HCT116 (cell line): ENCODE results near the gene NKAP. TPM values are rescaled to one million over a fixed set of nuclear protein-coding genes. Genes with fewer than 3 reads are reported as not detected.

ENCODE experiments used
- ATAC-seq: fragments of 200-7000 bp; cut with Tn5 transposase; 2 replicates; pipeline ENCODE4 v1.9.1; 2020; ENCODE audit warnings: mild to moderate bottlenecking, moderate library complexity
- BruUV-seq: library from RNA; stranded (reverse); fragments of 400-500 nt; replicated peaks from 2 replicates; lab custom pipeline; 2021; lab: Mats Ljungman, UMichigan
- CTCF ChIA-PET: fragments of 300-600 bp; sonication (Branson Sonifier 250); formaldehyde crosslinking; loops from one replicate; lab custom pipeline; 2021; ENCODE audit warnings: antibody characterized with exemption; lab: Charles Lee
- POLR2A ChIA-PET: fragments of 300-600, 350-600 bp; sonication (Branson Sonifier 250); formaldehyde crosslinking; loops from one replicate; lab custom pipeline; 2021; ENCODE audit warnings: antibody characterized with exemption; lab: Charles Lee
- RAD21 ChIA-PET, 2 experiments: fragments of 300-600 bp; sonication (Branson Sonifier 250); formaldehyde crosslinking; loops; one replicate each; lab custom pipeline; 2023; ENCODE audit warnings: low total read pairs in 2 of 2; ENCODE audit not compliant: uncharacterized antibody in 2 of 2, unreplicated experiment in 2 of 2, low non-redundant PET in 1 of 2; lab: Charles Lee
- DNase-seq: peaks from one replicate; pipeline ENCODE4 v3.0.0-alpha.2; 2010; ENCODE audit warnings: low read depth, low spot score
- H2AFZ ChIP-seq: fragments of 200-600 bp; shearing (Covaris generic), sonication (generic); 2 replicates; pipeline ENCODE4 v1.6.1; 2017; ENCODE audit warnings: low read depth, mixed run types, mixed read lengths, antibody characterized with exemption, low read length; ENCODE audit not compliant: poor library complexity, severe bottlenecking
- H3K27ac ChIP-seq: 2 replicates; pipeline ENCODE4 v1.5.1; 2012; ENCODE audit warnings: low read depth, low read length
- H3K27me3 ChIP-seq: fragments of 200-600 bp; sonication (generic); 2 replicates; pipeline ENCODE4 v1.6.1; 2016; ENCODE audit warnings: mixed run types, low read length, mixed read lengths; ENCODE audit not compliant: insufficient read depth
- H3K36me3 ChIP-seq, 2 experiments: fragments of 200-500 bp in 1 of 2; fragments of 200-600 bp in 1 of 2; sonication (Bioruptor generic) in 1 of 2; sonication (generic) in 1 of 2; 2 replicates each; pipeline versions ENCODE4 v1.5.1 to v1.6.1; 2014 to 2016; ENCODE audit warnings: low read length in 2 of 2, inconsistent platforms in 1 of 2, mixed read lengths in 1 of 2, mixed run types in 1 of 2; ENCODE audit not compliant: insufficient read depth in 2 of 2, control insufficient read depth in 1 of 2
- H3K4me1 ChIP-seq, 2 experiments: fragments of 200-600 bp in 1 of 2; sonication (generic) in 1 of 2; 2 replicates each; pipeline versions ENCODE4 v1.5.1 to v1.6.1; 2012 to 2017; ENCODE audit warnings: low read length in 2 of 2, inconsistent platforms in 1 of 2, mild to moderate bottlenecking in 1 of 2, mixed read lengths in 1 of 2, mixed run types in 1 of 2, moderate library complexity in 1 of 2; ENCODE audit not compliant: insufficient read depth in 2 of 2, control insufficient read depth in 1 of 2
- H3K4me2 ChIP-seq: fragments of 200-600 bp; sonication (generic); 2 replicates; pipeline ENCODE4 v1.6.1; 2017; ENCODE audit warnings: mixed run types, low read length, mixed read lengths
- H3K4me3 ChIP-seq, 2 experiments: fragments of 200-600 bp in 1 of 2; sonication (generic) in 1 of 2; replicated peaks in 1 of 2; 2 replicates each; pipeline ENCODE4 v1.5.1; 2011 to 2016; ENCODE audit warnings: low read length in 2 of 2, control low read depth in 1 of 2, low read depth in 1 of 2, mild to moderate bottlenecking in 1 of 2, mixed read lengths in 1 of 2, mixed run types in 1 of 2
- H3K79me2 ChIP-seq: fragments of 200-600 bp; sonication (generic); 2 replicates; pipeline ENCODE4 v1.6.1; 2017; ENCODE audit warnings: mild to moderate bottlenecking, mixed run types, low read length, moderate library complexity, mixed read lengths; ENCODE audit not compliant: insufficient read depth
- H3K9ac ChIP-seq: fragments of 200-600 bp; sonication (generic); 2 replicates; pipeline ENCODE4 v1.6.1; 2016; ENCODE audit warnings: low read length, mixed read lengths
- H3K9me2 ChIP-seq: fragments of 200-600 bp; sonication (generic), shearing (Covaris generic); 2 replicates; pipeline ENCODE4 v1.6.1; 2017; ENCODE audit warnings: mixed run types, mild to moderate bottlenecking, moderate library complexity; ENCODE audit not compliant: insufficient read depth
- H3K9me3 ChIP-seq, 2 experiments: fragments of 200-500 bp in 1 of 2; fragments of 200-600 bp in 1 of 2; sonication (Bioruptor generic) in 1 of 2; sonication (generic) in 1 of 2; 2 replicates each; pipeline ENCODE4 v1.6.1; 2014 to 2017; ENCODE audit warnings: low read length in 2 of 2, mixed read lengths in 2 of 2, inconsistent platforms in 1 of 2, low read depth in 1 of 2, mild to moderate bottlenecking in 1 of 2, mixed run types in 1 of 2, moderate library complexity in 1 of 2; ENCODE audit not compliant: control insufficient read depth in 1 of 2, insufficient read depth in 1 of 2
- H4K20me1 ChIP-seq: fragments of 200-600 bp; sonication (generic), shearing (Covaris generic); 2 replicates; pipeline ENCODE4 v1.6.1; 2017; ENCODE audit warnings: mixed run types, mild to moderate bottlenecking, moderate library complexity; ENCODE audit not compliant: insufficient read depth
- CBX3 ChIP-seq: IDR thresholded peaks from 2 replicates; pipeline ENCODE4 v1.6.1; 2012; ENCODE audit warnings: low read depth
- CEBPB ChIP-seq: IDR thresholded peaks from 2 replicates; pipeline ENCODE4 v1.6.1; 2012; ENCODE audit warnings: low read depth
- EGR1 ChIP-seq: IDR thresholded peaks from 2 replicates; pipeline ENCODE4 v1.6.1; 2012; ENCODE audit warnings: low read depth
- ELF1 ChIP-seq: IDR thresholded peaks from 2 replicates; pipeline ENCODE4 v1.6.1; 2012; ENCODE audit warnings: low read depth, borderline replicate concordance
- FOSL1 ChIP-seq: IDR thresholded peaks from 2 replicates; pipeline ENCODE4 v1.6.1; 2012; ENCODE audit warnings: low read depth
- POLR2A ChIP-seq: IDR thresholded peaks from 2 replicates; pipeline ENCODE4 v1.7.0; 2011; ENCODE audit warnings: borderline replicate concordance; ENCODE audit not compliant: insufficient read depth, insufficient read length; ENCODE audit errors: extremely low read depth
- POLR2AphosphoS5 ChIP-seq: IDR thresholded peaks from 2 replicates; pipeline ENCODE4 v1.6.1; 2011; ENCODE audit warnings: mild to moderate bottlenecking, low read depth, low read length, moderate library complexity
- RAD21 ChIP-seq: IDR thresholded peaks from 2 replicates; pipeline ENCODE4 v1.6.1; 2012; ENCODE audit warnings: low read depth, mild to moderate bottlenecking
- SP1 ChIP-seq: IDR thresholded peaks from 2 replicates; pipeline ENCODE4 v1.6.1; 2012; ENCODE audit warnings: low read depth
- TCF7L2 ChIP-seq: IDR thresholded peaks from 2 replicates; pipeline ENCODE4 v1.7.0; 2011; ENCODE audit warnings: borderline replicate concordance, inconsistent platforms; ENCODE audit not compliant: insufficient read depth, insufficient read length; ENCODE audit errors: extremely low read depth
- YY1 ChIP-seq: IDR thresholded peaks from 2 replicates; pipeline ENCODE4 v1.6.1; 2011; ENCODE audit warnings: low read length, low read depth, moderate library complexity, mild to moderate bottlenecking; ENCODE audit not compliant: insufficient replicate concordance; ENCODE audit errors: extremely low read depth
- intact Hi-C: fragments of 100-400 bp; cut with micrococcal nuclease; formaldehyde crosslinking; loops from 2 replicates; pipeline ENCODE4 v1.10.0; 2022
- total RNA-seq: library from RNA; stranded (reverse); gene quantifications from one replicate; pipeline ENCODE4 v1.2.1, GENCODE V29; 2021; ENCODE audit not compliant: unreplicated experiment
- TF ChIP-seq, protein P1 (sequence below): IDR thresholded peaks from 2 replicates; pipeline ENCODE4 v1.6.1; 2012; ENCODE audit warnings: low read depth
- TF ChIP-seq, protein P2 (sequence below): IDR thresholded peaks from 2 replicates; pipeline ENCODE4 v1.6.1; 2011; ENCODE audit warnings: mild to moderate bottlenecking, low read length, moderate library complexity; ENCODE audit not compliant: insufficient replicate concordance; ENCODE audit errors: extremely low read depth

NKAP gene
- total RNA-seq, 1 experiment from 2014 or later, result 9.3 TPM

DNA sequence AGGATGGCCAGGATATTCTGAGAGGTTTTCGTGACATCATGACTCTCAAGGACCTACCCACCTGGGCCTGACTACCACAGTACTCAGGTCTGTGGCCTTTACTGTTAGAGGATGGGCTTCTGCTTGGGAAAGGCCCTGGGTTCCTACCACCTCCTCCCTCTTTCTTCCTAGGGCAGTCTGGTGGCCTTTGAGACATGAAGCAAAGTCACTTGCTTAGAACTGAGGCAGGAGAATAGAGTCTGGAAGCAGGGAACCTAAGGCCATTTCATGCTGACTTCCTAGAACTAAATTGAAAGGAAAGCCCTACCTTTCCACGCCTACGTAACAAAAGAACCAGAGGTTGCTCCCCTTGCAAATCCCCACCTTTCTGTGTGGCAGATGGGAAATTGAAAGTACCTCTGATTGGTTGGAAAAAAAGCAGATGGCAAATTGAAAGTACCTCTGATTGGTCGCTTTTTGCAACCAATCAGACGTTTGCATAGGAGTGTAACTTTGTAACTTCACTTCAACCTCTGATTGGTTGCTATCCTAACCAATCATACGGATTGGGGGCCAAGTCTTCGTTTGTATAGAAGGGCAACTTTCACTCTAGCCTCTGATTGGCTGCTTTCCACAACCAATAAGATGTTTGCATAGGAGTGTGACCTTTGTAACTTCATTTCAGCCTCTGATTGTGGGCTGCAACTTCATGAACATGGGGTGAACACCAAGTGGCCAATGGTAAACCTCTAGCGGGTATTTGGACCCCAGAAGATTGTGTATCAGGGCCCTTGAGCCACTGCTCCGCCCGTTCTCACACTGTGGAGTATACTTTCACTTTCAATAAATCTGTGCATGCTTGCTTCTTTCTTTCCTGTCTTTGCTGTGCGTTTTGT, 57.8 kb downstream of the NKAP start:
- intact Hi-C loops, result no loop called here
- Histone ChIP-seq H3K4me3 (no peak overlapping the region), H4K20me1 (no peaks in the 10 kb centered on the region), H2AFZ (no peak overlapping the region), H3K9me3 (no peaks in the 10 kb centered on the region), H3K4me1 (peaks cover 2 to 6% of the 10 kb centered on the region in 2 experiments; a peak in 2 of 4 replicates), H3K9me2 (no peaks in the 10 kb centered on the region), H3K4me2 (no peak overlapping the region), H3K9ac (no peak overlapping the region), H3K79me2 (no peaks in the 10 kb centered on the region), H3K27me3 (no peaks in the 10 kb centered on the region), H3K27ac (no peak overlapping the region), H3K36me3 (no peaks in the 10 kb centered on the region)
- CTCF ChIA-PET, result no interaction called here
- RAD21 ChIA-PET, result no interaction called here
- no TSS peak for BruUV-seq
- POLR2A ChIA-PET, result no interaction called here
- ATAC-seq (no peak), DNase-seq (no peak)
- TF ChIP-seq CEBPB, result no peak
- TF ChIP-seq, protein P1, sequence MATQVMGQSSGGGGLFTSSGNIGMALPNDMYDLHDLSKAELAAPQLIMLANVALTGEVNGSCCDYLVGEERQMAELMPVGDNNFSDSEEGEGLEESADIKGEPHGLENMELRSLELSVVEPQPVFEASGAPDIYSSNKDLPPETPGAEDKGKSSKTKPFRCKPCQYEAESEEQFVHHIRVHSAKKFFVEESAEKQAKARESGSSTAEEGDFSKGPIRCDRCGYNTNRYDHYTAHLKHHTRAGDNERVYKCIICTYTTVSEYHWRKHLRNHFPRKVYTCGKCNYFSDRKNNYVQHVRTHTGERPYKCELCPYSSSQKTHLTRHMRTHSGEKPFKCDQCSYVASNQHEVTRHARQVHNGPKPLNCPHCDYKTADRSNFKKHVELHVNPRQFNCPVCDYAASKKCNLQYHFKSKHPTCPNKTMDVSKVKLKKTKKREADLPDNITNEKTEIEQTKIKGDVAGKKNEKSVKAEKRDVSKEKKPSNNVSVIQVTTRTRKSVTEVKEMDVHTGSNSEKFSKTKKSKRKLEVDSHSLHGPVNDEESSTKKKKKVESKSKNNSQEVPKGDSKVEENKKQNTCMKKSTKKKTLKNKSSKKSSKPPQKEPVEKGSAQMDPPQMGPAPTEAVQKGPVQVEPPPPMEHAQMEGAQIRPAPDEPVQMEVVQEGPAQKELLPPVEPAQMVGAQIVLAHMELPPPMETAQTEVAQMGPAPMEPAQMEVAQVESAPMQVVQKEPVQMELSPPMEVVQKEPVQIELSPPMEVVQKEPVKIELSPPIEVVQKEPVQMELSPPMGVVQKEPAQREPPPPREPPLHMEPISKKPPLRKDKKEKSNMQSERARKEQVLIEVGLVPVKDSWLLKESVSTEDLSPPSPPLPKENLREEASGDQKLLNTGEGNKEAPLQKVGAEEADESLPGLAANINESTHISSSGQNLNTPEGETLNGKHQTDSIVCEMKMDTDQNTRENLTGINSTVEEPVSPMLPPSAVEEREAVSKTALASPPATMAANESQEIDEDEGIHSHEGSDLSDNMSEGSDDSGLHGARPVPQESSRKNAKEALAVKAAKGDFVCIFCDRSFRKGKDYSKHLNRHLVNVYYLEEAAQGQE, result no peak
- no peak for TF ChIP-seq SP1
- no peak for TF ChIP-seq TCF7L2
- TF ChIP-seq, protein P2, sequence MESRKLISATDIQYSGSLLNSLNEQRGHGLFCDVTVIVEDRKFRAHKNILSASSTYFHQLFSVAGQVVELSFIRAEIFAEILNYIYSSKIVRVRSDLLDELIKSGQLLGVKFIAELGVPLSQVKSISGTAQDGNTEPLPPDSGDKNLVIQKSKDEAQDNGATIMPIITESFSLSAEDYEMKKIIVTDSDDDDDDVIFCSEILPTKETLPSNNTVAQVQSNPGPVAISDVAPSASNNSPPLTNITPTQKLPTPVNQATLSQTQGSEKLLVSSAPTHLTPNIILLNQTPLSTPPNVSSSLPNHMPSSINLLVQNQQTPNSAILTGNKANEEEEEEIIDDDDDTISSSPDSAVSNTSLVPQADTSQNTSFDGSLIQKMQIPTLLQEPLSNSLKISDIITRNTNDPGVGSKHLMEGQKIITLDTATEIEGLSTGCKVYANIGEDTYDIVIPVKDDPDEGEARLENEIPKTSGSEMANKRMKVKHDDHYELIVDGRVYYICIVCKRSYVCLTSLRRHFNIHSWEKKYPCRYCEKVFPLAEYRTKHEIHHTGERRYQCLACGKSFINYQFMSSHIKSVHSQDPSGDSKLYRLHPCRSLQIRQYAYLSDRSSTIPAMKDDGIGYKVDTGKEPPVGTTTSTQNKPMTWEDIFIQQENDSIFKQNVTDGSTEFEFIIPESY, result no peak
- no peak for TF ChIP-seq FOSL1
- TF ChIP-seq RAD21, result no peak
- TF ChIP-seq ELF1, result no peak
- TF ChIP-seq YY1, result no peak
- no peak for TF ChIP-seq POLR2AphosphoS5
- TF ChIP-seq EGR1, result no peak
- TF ChIP-seq POLR2A, result no peak
- no peak for TF ChIP-seq CBX3
